Keratinocyte (primary cell): Measurements from ENCODE around the gene SCAP. TPM values are rescaled to one million over a fixed set of nuclear protein-coding genes. Genes with fewer than 3 reads are reported as not detected.
A peak's percentile ranks its signal among the peaks of the same experiment; 100 is the strongest.

Source experiments
- DNase-seq: peaks from one replicate; pipeline ENCODE4 v3.0.0-alpha.2; 2011; ENCODE audit warnings: low read depth, missing footprints, low spot score
- FAIRE-seq: peaks from 2 replicates; lab custom pipeline; 2011; peaks lifted over from hg19 to GRCh38; lab: Jason Lieb, UNC
- H2AFZ ChIP-seq: 2 replicates; pipeline ENCODE4 v1.6.0; 2012; ENCODE audit warnings: low read length, control low read depth, inconsistent platforms; ENCODE audit not compliant: control insufficient read depth
- H3K27ac ChIP-seq: 2 replicates; pipeline ENCODE4 v1.5.1; 2011; ENCODE audit warnings: low read length; ENCODE audit not compliant: control insufficient read depth, insufficient read depth
- H3K27me3 ChIP-seq: 3 replicates; pipeline ENCODE4 v1.6.0; 2011; ENCODE audit warnings: low read length; ENCODE audit not compliant: control insufficient read depth, insufficient read depth; ENCODE audit errors: extremely low read depth
- H3K36me3 ChIP-seq, 2 experiments: 2 replicates in 1 of 2; 3 replicates in 1 of 2; pipeline ENCODE4 v1.5.1; 2011; ENCODE audit warnings: low read length in 2 of 2, mild to moderate bottlenecking in 1 of 2; ENCODE audit not compliant: control insufficient read depth in 2 of 2, insufficient read depth in 2 of 2; ENCODE audit errors: extremely low read depth in 1 of 2
- H3K4me1 ChIP-seq: 3 replicates; pipeline ENCODE4 v1.5.1; 2011; ENCODE audit warnings: low read length; ENCODE audit not compliant: control insufficient read depth, insufficient read depth; ENCODE audit errors: extremely low read depth
- H3K4me2 ChIP-seq: 3 replicates; pipeline ENCODE4 v1.6.0; 2011; ENCODE audit warnings: low read depth, low read length; ENCODE audit not compliant: control insufficient read depth, insufficient read depth; ENCODE audit errors: extremely low read depth
- H3K4me3 ChIP-seq, 3 experiments: fragments of 200-600 bp in 1 of 3; sonication (generic) in 1 of 3; 2 replicates in 2 of 3; 3 replicates in 1 of 3; pipeline ENCODE4 v1.5.1; 2011 to 2016; ENCODE audit warnings: low read length in 3 of 3, mild to moderate bottlenecking in 3 of 3, control low read depth in 2 of 3, inconsistent platforms in 1 of 3, low read depth in 1 of 3, mixed read lengths in 1 of 3, mixed run types in 1 of 3, moderate library complexity in 1 of 3; ENCODE audit not compliant: control insufficient read depth in 2 of 3, insufficient read depth in 2 of 3; ENCODE audit errors: extremely low read depth in 1 of 3
- H3K79me2 ChIP-seq: 2 replicates; pipeline ENCODE4 v1.6.0; 2012; ENCODE audit warnings: low read length; ENCODE audit not compliant: control insufficient read depth, insufficient read depth
- H3K9ac ChIP-seq: 3 replicates; pipeline ENCODE4 v1.6.0; 2011; ENCODE audit warnings: low read length; ENCODE audit not compliant: control insufficient read depth, insufficient read depth; ENCODE audit errors: extremely low read depth
- H3K9me1 ChIP-seq: 3 replicates; pipeline ENCODE4 v1.6.0; 2011; ENCODE audit warnings: low read length; ENCODE audit not compliant: control insufficient read depth, insufficient read depth; ENCODE audit errors: extremely low read depth
- H3K9me3 ChIP-seq: 2 replicates; pipeline ENCODE4 v1.5.1; 2012; ENCODE audit warnings: low read depth, low read length; ENCODE audit not compliant: control insufficient read depth
- H4K20me1 ChIP-seq: 3 replicates; pipeline ENCODE4 v1.6.0; 2011; ENCODE audit warnings: low read length; ENCODE audit not compliant: control insufficient read depth, insufficient read depth; ENCODE audit errors: extremely low read depth
- CTCF ChIP-seq, 3 experiments: IDR thresholded peaks in 1 of 3; conservative IDR thresholded peaks in 1 of 3; optimal IDR thresholded peaks in 1 of 3; 2 replicates in 2 of 3; 3 replicates in 1 of 3; pipeline versions ENCODE3 to v1.5.1; 2011; ENCODE audit warnings: low read length in 3 of 3, mild to moderate bottlenecking in 3 of 3, moderate library complexity in 2 of 3, control low read depth in 1 of 3, inconsistent platforms in 1 of 3; ENCODE audit not compliant: insufficient read depth in 2 of 3; ENCODE audit errors: extremely low read depth in 1 of 3
- EZH2 ChIP-seq: IDR thresholded peaks from one replicate; pipeline ENCODE4 v1.6.1; 2012; ENCODE audit warnings: inconsistent platforms, mild to moderate bottlenecking, low read length, moderate library complexity
- dilution Hi-C: fragments of 300-500 bp; cut with MboI; formaldehyde crosslinking; loops from one replicate; pipeline ENCODE4 v1.7.0; 2020; ENCODE audit warnings: low sequenced_read_pairs; ENCODE audit not compliant: extremely low pct_ligation_motif_present
- polyA plus RNA-seq, 5 experiments: library from polyadenylated mRNA; depleted of rRNA in 3 of 5; stranded (reverse) in 3 of 5; stranded (forward) in 1 of 5; unstranded in 1 of 5; fragments of >200 nt; gene quantifications; 1 replicate in 1 of 5; 2 replicates in 3 of 5; 3 replicates in 1 of 5; pipeline versions ENCODE4 v1.2.1 to v1.2.3, GENCODE V29; 2011 to 2012; ENCODE audit warnings: missing spikeins in 2 of 5, low read depth in 1 of 5, low replicate concordance in 1 of 5

SCAP gene
- polyA plus RNA-seq, 1 donor (not counting 4 experiments of a cell fraction or from before 2014, with no cell fraction given) = 17.7 TPM

GRCh38 chr3:47380026-47380600 is 95.6 kb downstream of the SCAP start:
- H3K79me2 ChIP-seq = peaks cover 43% of the 10 kb centered on the region

DNA sequence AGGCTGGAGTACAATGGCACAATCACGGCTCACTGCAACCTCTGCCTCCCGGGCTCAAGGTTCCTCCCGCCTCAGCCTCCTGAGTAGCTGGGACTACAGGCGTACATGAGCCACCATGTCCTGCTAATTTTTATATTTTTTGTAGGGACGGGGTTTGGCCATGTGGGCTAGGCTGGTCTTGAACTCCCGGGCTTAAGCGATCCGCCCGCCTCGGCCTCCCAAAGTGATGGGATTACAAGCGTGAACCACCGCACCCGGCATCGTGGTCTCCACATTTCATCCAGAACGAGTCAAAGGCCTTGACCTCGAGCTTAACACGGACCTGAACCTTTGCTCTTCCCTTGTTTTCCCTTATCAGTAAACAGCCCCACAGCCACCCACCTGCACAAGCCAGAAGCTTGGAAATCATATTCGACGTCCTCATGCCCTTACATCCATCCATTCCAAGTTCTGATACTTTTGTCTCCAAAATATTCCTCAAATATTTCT is 96.3 kb downstream of the SCAP start:
- Histone ChIP-seq H3K4me3 (peak overlapping the region; percentile 84 to 93 (median 90)), H3K36me3 (peaks cover 0 to 7% of the 10 kb centered on the region in 2 experiments), H2AFZ (no peak overlapping the region), H3K27me3 (no peaks in the 10 kb centered on the region), H3K4me1 (peaks cover 16% of the 10 kb centered on the region), H3K9ac (peak overlapping the region; percentile 99), H3K4me2 (peak overlapping the region; percentile 96), H3K9me1 (no peaks in the 10 kb centered on the region), H3K9me3 (no peaks in the 10 kb centered on the region), H3K79me2 (peaks cover 40% of the 10 kb centered on the region), H4K20me1 (no peaks in the 10 kb centered on the region), H3K27ac (peak overlapping the region; percentile 99)
- no peak for DNase-seq
- TF ChIP-seq CTCF (optimal IDR thresholded peaks at IDR 0.05 in 1 of 3, IDR thresholded peaks at IDR 0.05 in 1 of 3, conservative IDR thresholded peaks at IDR 0.05 in 1 of 3; ENCODE audit: extremely low read depth in 1 of 3, insufficient read depth in 2 of 3, low read length in 3 of 3) (no peak), EZH2 (no peak)
- FAIRE-seq = no peak
- dilution Hi-C loops = no loop called here

More at GRCh38 chr3:47380026-47380600, 95.6 kb downstream of the SCAP start:
- FAIRE-seq = no peak
- Histone ChIP-seq H3K9ac (peak overlapping the region; percentile 99), H3K9me1 (peaks cover under 1% of the 10 kb centered on the region), H3K4me2 (peak overlapping the region; percentile 96), H3K27me3 (no peaks in the 10 kb centered on the region), H3K9me3 (no peaks in the 10 kb centered on the region), H4K20me1 (no peaks in the 10 kb centered on the region), H3K4me1 (peaks cover 16% of the 10 kb centered on the region), H2AFZ (peak overlapping the region; percentile 80), H3K27ac (peak overlapping the region; percentile 99), H3K4me3 (peak overlapping the region; percentile 84 to 93 (median 90)), H3K36me3 (peaks cover 0 to 7% of the 10 kb centered on the region in 2 experiments)
- TF ChIP-seq EZH2 (no peak), CTCF (optimal IDR thresholded peaks at IDR 0.05 in 1 of 3, IDR thresholded peaks at IDR 0.05 in 1 of 3, conservative IDR thresholded peaks at IDR 0.05 in 1 of 3; ENCODE audit: extremely low read depth in 1 of 3, insufficient read depth in 2 of 3, low read length in 3 of 3) (no peak)
- no peak for DNase-seq
- dilution Hi-C loops = no loop called here
